T-helper 2 cell treated with Interferon-gamma antibody and Interleukin-4, amounts not matched to agents 100 ng/mL and 5 ng/mL, for 36 hours (primary cell): Measurements from ENCODE around the gene TMEM184B. TPM values are rescaled to one million over a fixed set of nuclear protein-coding genes. Genes with fewer than 3 reads are reported as not detected.

Experiments used
- intact Hi-C: fragments of 100-400 bp; cut with micrococcal nuclease; formaldehyde crosslinking; loops from one replicate; pipeline ENCODE4 v1.15.1; 2023
- total RNA-seq: library from RNA; stranded (reverse); gene quantifications from 2 replicates; pipeline ENCODE4 v1.2.3, GENCODE V29; 2022

The TMEM184B gene
- total RNA-seq, 1 donor from 2014 or later: 35.1 TPM

GRCh38 chr22:38228873-38229740 lies 43.7 kb downstream of the TMEM184B start:
- intact Hi-C loops: no loop called here

- intact Hi-C loops: no loop called here
Observed at GRCh38 chr22:38228326-38228872, 44.4 kb downstream of the TMEM184B start.

- intact Hi-C loops: no loop called here
Observed at GRCh38 chr22:38226853-38227649, 45.8 kb downstream of the TMEM184B start.

- intact Hi-C loops: no loop called here
Observed at GRCh38 chr22:38223289-38223960, 49.4 kb downstream of the TMEM184B start.

DNA sequence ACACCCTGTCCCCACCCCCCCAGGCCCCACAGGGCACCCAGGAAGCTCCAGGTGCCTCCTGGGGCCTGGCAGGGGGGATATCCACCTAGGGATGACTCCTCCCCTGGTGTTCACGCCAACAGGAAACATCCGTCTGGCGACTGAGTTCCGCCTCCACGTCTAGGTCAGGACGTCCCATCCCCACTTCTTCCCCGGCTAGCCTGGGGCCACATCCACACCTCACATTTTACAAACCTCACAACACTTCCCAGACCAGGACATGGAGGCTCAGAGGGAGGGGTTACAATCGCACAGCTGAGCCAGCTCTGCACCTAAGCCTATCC lies 50.1 kb downstream of the TMEM184B start:
- intact Hi-C loops: no loop called here

GRCh38 chr22:38221908-38222796 lies 50.7 kb downstream of the TMEM184B start:
- intact Hi-C loops: no loop called here

- intact Hi-C loops: no loop called here
Observed at GRCh38 chr22:38221407-38221806, 51.4 kb downstream of the TMEM184B start.

DNA sequence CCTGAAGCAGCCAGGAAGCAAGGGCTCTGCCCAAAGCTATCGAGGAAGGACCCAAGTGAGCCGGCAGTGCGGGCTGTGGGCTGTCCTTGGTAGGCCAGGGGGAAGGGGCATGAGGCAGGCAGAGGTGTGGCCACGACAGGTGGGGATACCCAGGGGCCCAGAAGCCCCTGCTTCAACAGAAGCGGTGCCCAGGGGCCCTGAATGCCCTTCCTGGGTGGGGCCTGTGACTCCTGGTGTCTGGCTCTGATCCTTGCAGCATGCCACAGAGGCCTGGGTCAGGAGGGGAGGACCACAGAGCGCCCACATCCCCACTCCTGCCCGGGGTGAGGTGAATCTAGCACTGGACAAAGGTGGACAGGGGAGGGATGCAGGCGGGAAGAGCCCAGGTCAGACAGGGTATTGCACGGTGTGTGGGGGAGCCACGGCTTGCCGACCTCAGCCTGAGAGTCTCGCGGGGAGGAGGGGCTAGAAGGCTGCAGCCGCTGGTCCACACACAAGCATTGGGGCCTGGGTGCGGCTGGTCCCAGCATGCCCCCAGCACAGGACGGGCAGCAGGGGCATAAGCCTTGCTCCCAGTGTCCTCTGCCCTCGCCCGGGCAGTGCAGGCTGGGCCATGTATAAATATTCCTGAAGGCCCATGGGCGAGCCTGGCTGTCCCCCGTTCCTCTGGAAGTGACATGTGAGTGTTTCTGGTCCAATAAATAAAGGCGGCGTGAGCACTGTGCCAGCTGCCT lies 52.0 kb downstream of the TMEM184B start:
- intact Hi-C loops: no loop called here

DNA sequence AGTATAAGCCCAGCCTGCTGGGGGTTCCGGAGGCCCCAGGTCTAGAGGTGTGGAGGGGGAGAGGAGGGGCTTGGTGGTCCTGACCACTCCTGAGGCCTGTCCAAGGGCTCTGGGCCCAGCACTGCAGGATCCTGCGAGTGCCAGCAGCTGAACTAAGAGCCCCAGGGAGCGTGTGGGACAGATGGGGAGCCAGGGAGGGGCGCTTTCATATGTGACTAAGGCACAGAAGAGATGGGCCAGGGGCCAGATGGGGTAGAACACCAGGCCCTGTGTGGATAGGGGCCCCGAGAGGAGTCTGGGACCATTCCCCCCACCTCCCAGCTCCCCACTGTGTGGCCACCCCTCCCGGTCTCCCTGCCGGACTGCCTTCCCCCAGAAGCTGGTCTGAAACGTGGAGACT lies 52.6 kb downstream of the TMEM184B start:
- intact Hi-C loops: no loop called here

DNA sequence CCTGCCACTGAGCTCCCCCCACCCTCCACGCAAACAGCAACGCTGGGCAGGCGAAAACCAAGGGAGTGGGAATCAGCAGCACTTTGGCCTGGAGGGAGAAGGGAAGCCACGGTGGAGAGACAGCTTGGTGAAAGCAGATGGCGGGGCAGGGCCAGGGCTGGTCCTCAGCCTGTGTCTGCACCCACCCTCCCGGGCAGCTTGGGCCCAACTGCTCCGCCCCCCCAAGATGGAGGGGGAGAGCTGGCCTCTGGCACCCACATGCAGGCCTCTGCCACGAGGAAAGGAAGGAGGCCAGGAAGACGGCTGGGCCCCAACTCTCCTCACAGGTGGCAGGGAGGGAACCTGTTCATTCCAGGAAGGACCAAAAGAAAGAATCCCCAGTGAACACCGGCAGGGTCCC lies 53.2 kb downstream of the TMEM184B start:
- intact Hi-C loops: no loop called here

GRCh38 chr22:38218661-38219622 lies 53.9 kb downstream of the TMEM184B start:
- intact Hi-C loops: no loop called here

DNA sequence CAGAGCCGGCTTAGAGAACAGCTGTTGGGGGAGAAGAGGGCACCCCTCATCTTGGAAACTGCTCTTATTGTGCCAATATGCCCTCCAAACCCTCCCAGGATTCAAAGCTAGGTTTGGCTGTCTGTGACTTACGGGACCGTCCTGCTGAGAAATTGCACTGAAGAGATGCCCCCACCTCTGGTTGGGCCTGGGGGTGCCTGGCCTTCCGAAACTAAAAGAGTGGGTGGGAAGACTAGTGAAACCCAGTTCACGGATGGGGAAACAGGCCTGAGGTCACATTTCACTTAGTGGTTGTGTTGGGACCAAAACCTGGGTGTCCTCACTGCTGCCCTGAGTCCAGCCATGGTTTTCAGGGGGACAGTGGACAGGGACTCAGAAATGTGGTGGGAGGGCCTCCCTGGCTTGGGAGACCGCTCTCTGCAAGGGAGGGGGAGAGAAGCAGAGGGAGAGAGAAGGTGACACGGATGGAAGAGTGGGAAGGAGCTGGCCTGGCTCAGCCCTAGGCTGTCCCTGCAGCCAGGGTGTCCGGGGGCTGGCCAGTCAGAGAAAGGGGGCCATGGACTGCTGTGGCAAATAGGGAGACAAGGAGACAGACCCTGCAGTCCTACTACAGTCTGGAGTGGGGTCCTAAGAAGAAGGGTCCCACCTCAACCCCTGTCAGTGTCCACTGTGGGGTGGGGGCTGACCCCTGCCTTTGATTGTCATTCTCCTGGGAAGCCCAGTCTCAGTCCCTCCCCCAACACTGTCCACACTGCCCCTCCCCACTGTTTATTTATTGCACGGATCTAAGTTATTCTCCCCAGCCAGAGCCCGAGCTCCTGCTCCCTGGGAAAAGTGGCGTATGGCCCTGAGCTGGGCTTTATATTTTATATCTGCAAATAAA lies 57.4 kb downstream of the TMEM184B start:
- intact Hi-C loops: no loop called here

GRCh38 chr22:38214302-38215056 lies 58.3 kb downstream of the TMEM184B start:
- intact Hi-C loops: loop anchor here (1.0 kb wide), 1 partner anchor 12 kb away; no protein-coding TSS in a partner anchor

GRCh38 chr22:38213990-38214301 lies 58.9 kb downstream of the TMEM184B start:
- intact Hi-C loops: loop anchor here (1.0 kb wide), 1 partner anchor 12 kb away; no protein-coding TSS in a partner anchor

DNA sequence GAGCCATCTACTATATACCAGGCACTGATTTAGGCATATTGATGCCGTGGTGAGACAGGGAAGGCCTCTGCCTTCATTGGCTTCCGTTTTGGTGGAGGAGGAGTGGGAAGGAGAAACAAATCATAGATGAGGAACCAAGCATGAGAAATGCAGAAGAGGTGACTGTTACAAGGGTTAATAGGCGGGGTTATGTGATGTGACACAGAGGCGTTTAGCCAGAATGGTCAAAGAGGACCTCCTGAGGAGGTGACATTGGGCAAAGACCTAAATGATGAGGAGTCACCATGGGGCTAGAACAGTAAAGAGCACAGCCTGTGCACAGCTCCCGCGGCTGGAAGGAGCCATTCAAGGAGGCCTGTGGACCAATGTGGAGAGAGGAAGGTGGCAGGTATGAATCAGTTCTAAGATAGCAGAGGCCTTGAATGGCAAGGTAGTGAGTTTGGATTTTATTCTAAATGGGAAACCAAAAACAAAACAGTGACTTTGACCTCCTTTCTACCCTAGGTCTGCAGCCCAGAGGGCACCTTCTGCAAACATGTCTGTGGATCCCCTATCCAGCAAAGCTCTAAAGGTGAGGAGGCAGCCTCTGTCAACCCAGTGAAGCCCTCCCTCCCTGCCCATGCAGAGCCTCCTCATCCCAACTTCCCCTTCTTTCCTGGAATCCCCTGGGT lies 59.4 kb downstream of the TMEM184B start:
- intact Hi-C loops: no loop called here

GRCh38 chr22:38212442-38212841 lies 60.4 kb downstream of the TMEM184B start:
- intact Hi-C loops: no loop called here

DNA sequence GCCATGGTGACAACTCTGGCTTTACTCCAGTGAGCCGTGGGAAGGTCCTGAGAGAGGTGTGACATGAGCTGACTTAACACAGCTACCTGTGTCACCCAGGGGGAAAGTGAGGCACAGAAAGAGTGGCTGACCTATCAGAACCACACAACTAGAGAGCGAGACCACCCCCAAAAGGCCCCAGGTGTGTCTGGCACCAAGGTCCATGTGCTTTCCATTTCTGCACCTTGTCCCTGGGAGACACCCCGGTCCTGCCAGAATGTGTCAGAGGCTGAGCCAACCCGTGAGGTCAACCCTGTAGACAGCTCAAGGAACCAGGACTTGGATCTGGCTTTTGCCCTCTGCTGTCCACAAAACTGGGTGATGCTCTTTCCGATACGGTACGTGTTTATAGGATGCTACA lies 61.3 kb downstream of the TMEM184B start:
- intact Hi-C loops: no loop called here
